Panc1 (cell line): ENCODE measurements around the gene KLHL2. TPM values are rescaled to one million over a fixed set of nuclear protein-coding genes. Genes with fewer than 3 reads are reported as not detected.

Experiments
- ATAC-seq: fragments of 200-7000 bp; cut with Tn5 transposase; 2 replicates; pipeline ENCODE4 v1.9.1; 2020; ENCODE audit warnings: mild to moderate bottlenecking, moderate library complexity
- BruUV-seq: library from RNA; stranded (reverse); fragments of 400-500 nt; replicated peaks from 2 replicates; lab custom pipeline; 2021; lab: Mats Ljungman, UMichigan
- CTCF ChIA-PET: fragments of 300-600 bp; sonication (Branson Sonifier 250); formaldehyde crosslinking; loops from one replicate; lab custom pipeline; 2022; ENCODE audit warnings: antibody characterized with exemption; lab: Charles Lee
- POLR2A ChIA-PET: fragments of 300-600 bp; sonication (Branson Sonifier 250); formaldehyde crosslinking; loops from one replicate; lab custom pipeline; 2022; ENCODE audit warnings: antibody characterized with exemption; lab: Charles Lee
- DNase-seq: peaks from one replicate; pipeline ENCODE4 v3.0.0-alpha.2; 2010; ENCODE audit warnings: low read depth, low spot score
- H3K27ac ChIP-seq: 2 replicates; pipeline ENCODE4 v1.5.1; 2011; ENCODE audit warnings: mild to moderate bottlenecking, low read length, inconsistent platforms
- H3K27me3 ChIP-seq: fragments of 200-500 bp; sonication (Bioruptor generic); 2 replicates; pipeline ENCODE4 v1.6.0; 2014; ENCODE audit warnings: low read length, inconsistent platforms; ENCODE audit not compliant: control insufficient read depth, insufficient read depth
- H3K36me3 ChIP-seq: fragments of 200-500 bp; sonication (Bioruptor generic); 2 replicates; pipeline ENCODE4 v1.5.1; 2014; ENCODE audit warnings: inconsistent platforms, mild to moderate bottlenecking, low read length, moderate library complexity; ENCODE audit not compliant: control insufficient read depth, insufficient read depth
- H3K4me1 ChIP-seq: 2 replicates; pipeline ENCODE4 v1.5.1; 2011; ENCODE audit warnings: inconsistent platforms, mild to moderate bottlenecking, low read length, moderate library complexity; ENCODE audit not compliant: control insufficient read depth, insufficient read depth
- H3K4me3 ChIP-seq, 2 experiments: 2 replicates each; pipeline ENCODE4 v1.5.1; 2011 to 2012; ENCODE audit warnings: low read depth in 2 of 2, low read length in 2 of 2, mild to moderate bottlenecking in 2 of 2, inconsistent platforms in 1 of 2, moderate library complexity in 1 of 2
- H3K9me3 ChIP-seq: fragments of 200-500 bp; sonication (Bioruptor generic); 2 replicates; pipeline ENCODE4 v1.5.1; 2014; ENCODE audit warnings: low read depth, mild to moderate bottlenecking, inconsistent platforms, low read length, moderate library complexity; ENCODE audit not compliant: control insufficient read depth, insufficient read depth
- POLR2AphosphoS5 ChIP-seq: IDR thresholded peaks from 2 replicates; pipeline ENCODE4 v1.6.1; 2012; ENCODE audit warnings: mild to moderate bottlenecking, low read depth, low read length, moderate library complexity
- SIN3A ChIP-seq: IDR thresholded peaks from 2 replicates; pipeline ENCODE4 v1.6.1; 2012; ENCODE audit warnings: low read depth, mild to moderate bottlenecking, low read length, moderate library complexity, borderline replicate concordance; ENCODE audit not compliant: insufficient read depth
- TCF7L2 ChIP-seq: IDR thresholded peaks from 2 replicates; pipeline ENCODE4 v1.6.1; 2011; ENCODE audit warnings: mild to moderate bottlenecking, low read depth, low read length, inconsistent platforms
- in situ Hi-C: cut with HindIII; loops from 2 replicates; pipeline ENCODE4 v1.10.0; 2016; ENCODE audit warnings: low sequenced_read_pairs, low pct_unique_long_range_greater_than_20kb
- intact Hi-C: fragments of 100-400 bp; cut with micrococcal nuclease; formaldehyde crosslinking; loops from one replicate; pipeline ENCODE4 v1.10.0; 2022; ENCODE audit not compliant: unreplicated experiment
- total RNA-seq: library from RNA; stranded (reverse); gene quantifications from one replicate; pipeline ENCODE4 v1.2.1, GENCODE V29; 2021; ENCODE audit not compliant: unreplicated experiment
- TF ChIP-seq, protein P1 (sequence below), 2 experiments: IDR thresholded peaks; 2 replicates each; pipeline ENCODE4 v1.6.1; 2011 to 2012; ENCODE audit warnings: low read depth in 2 of 2, control low read depth in 1 of 2, low read length in 1 of 2, mild to moderate bottlenecking in 1 of 2, moderate library complexity in 1 of 2; ENCODE audit not compliant: insufficient read depth in 1 of 2
- TF ChIP-seq, protein P2 (sequence below): fragments of 450-650 bp; IDR thresholded peaks from 2 replicates; pipeline ENCODE4 v1.5.1; 2017; ENCODE audit warnings: mild to moderate bottlenecking

Gene KLHL2
- total RNA-seq, 1 experiment from 2014 or later = 17.4 TPM

DNA sequence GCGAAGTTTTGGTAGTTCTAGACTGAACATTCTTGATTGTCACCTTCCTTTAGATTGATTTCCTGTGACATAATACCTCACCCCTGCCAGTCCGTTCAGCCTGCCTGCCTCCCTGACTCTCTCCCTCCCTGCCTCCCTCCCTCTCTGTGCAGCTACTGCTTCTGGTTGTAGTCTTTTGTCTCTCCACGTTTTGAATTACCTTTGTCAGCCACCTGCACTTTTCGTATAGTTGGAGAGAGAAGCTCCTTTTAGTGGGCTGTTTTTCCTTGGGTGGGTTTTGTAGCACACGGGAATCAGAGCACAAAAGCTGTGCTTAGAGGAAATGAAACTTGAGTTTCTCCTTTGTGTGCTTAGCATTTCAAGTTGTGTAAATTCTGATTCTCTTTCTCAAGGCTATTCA lies 87.5 kb downstream of the KLHL2 start:
- in situ Hi-C loops = no loop called here
- Histone ChIP-seq H3K36me3 (no peaks in the 10 kb centered on the region), H3K4me1 (no peaks in the 10 kb centered on the region), H3K27me3 (no peaks in the 10 kb centered on the region), H3K27ac (no peak overlapping the region), H3K4me3 (no peak overlapping the region), H3K9me3 (no peaks in the 10 kb centered on the region)
- ChIA-PET CTCF (no interaction called here), POLR2A (no interaction called here)
- intact Hi-C loops = no loop called here
- no TSS peak for BruUV-seq
- ATAC-seq (no peak), DNase-seq (no peak)
- TF ChIP-seq, protein P1, sequence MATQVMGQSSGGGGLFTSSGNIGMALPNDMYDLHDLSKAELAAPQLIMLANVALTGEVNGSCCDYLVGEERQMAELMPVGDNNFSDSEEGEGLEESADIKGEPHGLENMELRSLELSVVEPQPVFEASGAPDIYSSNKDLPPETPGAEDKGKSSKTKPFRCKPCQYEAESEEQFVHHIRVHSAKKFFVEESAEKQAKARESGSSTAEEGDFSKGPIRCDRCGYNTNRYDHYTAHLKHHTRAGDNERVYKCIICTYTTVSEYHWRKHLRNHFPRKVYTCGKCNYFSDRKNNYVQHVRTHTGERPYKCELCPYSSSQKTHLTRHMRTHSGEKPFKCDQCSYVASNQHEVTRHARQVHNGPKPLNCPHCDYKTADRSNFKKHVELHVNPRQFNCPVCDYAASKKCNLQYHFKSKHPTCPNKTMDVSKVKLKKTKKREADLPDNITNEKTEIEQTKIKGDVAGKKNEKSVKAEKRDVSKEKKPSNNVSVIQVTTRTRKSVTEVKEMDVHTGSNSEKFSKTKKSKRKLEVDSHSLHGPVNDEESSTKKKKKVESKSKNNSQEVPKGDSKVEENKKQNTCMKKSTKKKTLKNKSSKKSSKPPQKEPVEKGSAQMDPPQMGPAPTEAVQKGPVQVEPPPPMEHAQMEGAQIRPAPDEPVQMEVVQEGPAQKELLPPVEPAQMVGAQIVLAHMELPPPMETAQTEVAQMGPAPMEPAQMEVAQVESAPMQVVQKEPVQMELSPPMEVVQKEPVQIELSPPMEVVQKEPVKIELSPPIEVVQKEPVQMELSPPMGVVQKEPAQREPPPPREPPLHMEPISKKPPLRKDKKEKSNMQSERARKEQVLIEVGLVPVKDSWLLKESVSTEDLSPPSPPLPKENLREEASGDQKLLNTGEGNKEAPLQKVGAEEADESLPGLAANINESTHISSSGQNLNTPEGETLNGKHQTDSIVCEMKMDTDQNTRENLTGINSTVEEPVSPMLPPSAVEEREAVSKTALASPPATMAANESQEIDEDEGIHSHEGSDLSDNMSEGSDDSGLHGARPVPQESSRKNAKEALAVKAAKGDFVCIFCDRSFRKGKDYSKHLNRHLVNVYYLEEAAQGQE (IDR thresholded peaks at IDR 0.05; ENCODE audit: insufficient read depth in 1 of 2, low read depth in 2 of 2, low read length in 1 of 2) = no peak

DNA sequence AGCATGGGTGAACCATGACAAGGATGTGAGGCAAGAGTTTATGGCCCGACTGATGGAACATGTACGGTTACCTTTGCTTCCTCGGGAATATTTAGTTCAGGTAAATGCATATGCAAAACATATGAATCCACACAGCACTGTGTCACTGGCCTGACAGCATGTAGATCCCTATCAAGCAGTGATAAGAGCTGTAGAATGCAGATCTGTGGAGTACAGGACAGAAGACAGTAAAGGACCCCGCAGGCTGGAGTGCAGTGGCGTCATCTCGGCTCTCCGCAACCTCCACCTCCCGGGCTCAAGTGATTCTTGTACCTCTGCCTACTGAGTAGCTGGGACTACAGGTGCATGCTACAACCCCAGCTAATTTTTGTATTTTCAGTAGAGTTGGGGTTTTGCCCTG lies 90.3 kb downstream of the KLHL2 start:
- BruUV-seq = no TSS peak
- Histone ChIP-seq H3K9me3 (no peaks in the 10 kb centered on the region), H3K27me3 (no peaks in the 10 kb centered on the region), H3K36me3 (no peaks in the 10 kb centered on the region), H3K4me3 (no peak overlapping the region), H3K27ac (no peak overlapping the region), H3K4me1 (peaks cover 4% of the 10 kb centered on the region; the same call in 1 of the 2 replicates)
- in situ Hi-C loops = no loop called here
- DNase-seq (no peak), ATAC-seq (no peak)
- intact Hi-C loops = no loop called here
- CTCF ChIA-PET = no interaction called here
- TF ChIP-seq POLR2AphosphoS5 = no peak
- TF ChIP-seq SIN3A = no peak
- TF ChIP-seq, protein P1 (IDR thresholded peaks at IDR 0.05; ENCODE audit: insufficient read depth in 1 of 2, low read depth in 2 of 2, low read length in 1 of 2) = no peak
- TF ChIP-seq, protein P2, sequence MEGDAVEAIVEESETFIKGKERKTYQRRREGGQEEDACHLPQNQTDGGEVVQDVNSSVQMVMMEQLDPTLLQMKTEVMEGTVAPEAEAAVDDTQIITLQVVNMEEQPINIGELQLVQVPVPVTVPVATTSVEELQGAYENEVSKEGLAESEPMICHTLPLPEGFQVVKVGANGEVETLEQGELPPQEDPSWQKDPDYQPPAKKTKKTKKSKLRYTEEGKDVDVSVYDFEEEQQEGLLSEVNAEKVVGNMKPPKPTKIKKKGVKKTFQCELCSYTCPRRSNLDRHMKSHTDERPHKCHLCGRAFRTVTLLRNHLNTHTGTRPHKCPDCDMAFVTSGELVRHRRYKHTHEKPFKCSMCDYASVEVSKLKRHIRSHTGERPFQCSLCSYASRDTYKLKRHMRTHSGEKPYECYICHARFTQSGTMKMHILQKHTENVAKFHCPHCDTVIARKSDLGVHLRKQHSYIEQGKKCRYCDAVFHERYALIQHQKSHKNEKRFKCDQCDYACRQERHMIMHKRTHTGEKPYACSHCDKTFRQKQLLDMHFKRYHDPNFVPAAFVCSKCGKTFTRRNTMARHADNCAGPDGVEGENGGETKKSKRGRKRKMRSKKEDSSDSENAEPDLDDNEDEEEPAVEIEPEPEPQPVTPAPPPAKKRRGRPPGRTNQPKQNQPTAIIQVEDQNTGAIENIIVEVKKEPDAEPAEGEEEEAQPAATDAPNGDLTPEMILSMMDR = no peak
- TF ChIP-seq TCF7L2 = no peak
- POLR2A ChIA-PET = no interaction called here
